Upper lobe of left lung (tissue), 4 donors: ENCODE data around the gene SUGP1.

Source experiments
- CTCF ChIP-seq, 6 experiments: fragments of 450-650 bp in 4 of 6; fragments of 200-600 bp in 2 of 6; sonication (generic) in 2 of 6; IDR thresholded peaks; one replicate each; pipeline ENCODE4 v1.5.1; 2016 to 2019; ENCODE audit warnings: antibody characterized with exemption in 6 of 6
- POLR2A ChIP-seq, 4 donors: fragments of 450-650 bp; IDR thresholded peaks; one replicate each; pipeline ENCODE4 v1.5.1; 2016 to 2017; ENCODE audit warnings: antibody characterized with exemption in 4 of 4, mild to moderate bottlenecking in 2 of 4

- no peak for TF ChIP-seq CTCF (IDR thresholded peaks at IDR 0.05)
- no peak for TF ChIP-seq POLR2A (IDR thresholded peaks at IDR 0.05)
Measured at GRCh38 chr19:19270749-19271571, 49.3 kb downstream of the SUGP1 start.
